Endothelial cell of umbilical vein (primary cell): ENCODE results near the gene EML2. TPM values are rescaled to one million over a fixed set of nuclear protein-coding genes. Genes with fewer than 3 reads are reported as not detected.

Experiments
- BruUV-seq: library from RNA; stranded (reverse); fragments of 400-500 nt; replicated peaks from 2 replicates; lab custom pipeline; 2021; lab: Mats Ljungman, UMichigan
- CTCF ChIA-PET: fragments of 300-600, 350-600 bp; sonication (Branson Sonifier 250); formaldehyde crosslinking; loops from one replicate; lab custom pipeline; 2021; ENCODE audit warnings: antibody characterized with exemption, inconsistent platforms; lab: Charles Lee
- POLR2A ChIA-PET: fragments of 300-600, 350-600 bp; sonication (Branson Sonifier 250); formaldehyde crosslinking; loops from one replicate; lab custom pipeline; 2021; ENCODE audit warnings: antibody characterized with exemption, inconsistent platforms; lab: Charles Lee
- DNase-seq: peaks from one replicate; pipeline ENCODE4 v3.0.0-alpha.2; 2011; ENCODE audit warnings: low read depth, low spot score
- FAIRE-seq: peaks from 2 replicates; lab custom pipeline; 2011; peaks lifted over from hg19 to GRCh38; lab: Jason Lieb, UNC
- H2AFZ ChIP-seq: 2 replicates; pipeline ENCODE4 v1.6.0; 2012; ENCODE audit warnings: low read depth, low read length, control low read depth, inconsistent platforms
- H3K27ac ChIP-seq: 2 replicates; pipeline ENCODE4 v1.5.1; 2011; ENCODE audit warnings: low read depth, mild to moderate bottlenecking, control low read depth, low read length, moderate library complexity; ENCODE audit not compliant: insufficient read depth
- H3K27me3 ChIP-seq, 2 experiments: 2 replicates each; pipeline versions ENCODE4 v1.6.0 to v1.6.1; 2011; ENCODE audit warnings: low read length in 2 of 2, mixed read lengths in 1 of 2; ENCODE audit not compliant: control insufficient read depth in 2 of 2, insufficient read depth in 2 of 2
- H3K36me3 ChIP-seq, 2 experiments: 2 replicates in 1 of 2; 3 replicates in 1 of 2; pipeline ENCODE4 v1.5.1; 2011; ENCODE audit warnings: low read length in 2 of 2, mild to moderate bottlenecking in 1 of 2, moderate library complexity in 1 of 2; ENCODE audit not compliant: control insufficient read depth in 2 of 2, insufficient read depth in 2 of 2; ENCODE audit errors: extremely low read depth in 1 of 2
- H3K4me1 ChIP-seq: 3 replicates; pipeline ENCODE4 v1.5.1; 2011; ENCODE audit warnings: mild to moderate bottlenecking, low read length; ENCODE audit not compliant: control insufficient read depth, insufficient read depth; ENCODE audit errors: extremely low read depth
- H3K4me2 ChIP-seq: 2 replicates; pipeline ENCODE4 v1.6.1; 2011; ENCODE audit warnings: low read length, control low read depth, mixed read lengths; ENCODE audit not compliant: insufficient read depth
- H3K4me3 ChIP-seq, 3 experiments: fragments of 200-600 bp in 1 of 3; sonication (generic), shearing (Covaris generic) in 1 of 3; replicated peaks in 1 of 3; 2 replicates each; pipeline ENCODE4 v1.5.1; 2011 to 2016; ENCODE audit warnings: control low read depth in 3 of 3, low read length in 3 of 3, mild to moderate bottlenecking in 2 of 3, inconsistent platforms in 1 of 3, low read depth in 1 of 3, moderate library complexity in 1 of 3; ENCODE audit not compliant: insufficient read depth in 1 of 3
- H3K79me2 ChIP-seq: 2 replicates; pipeline ENCODE4 v1.6.0; 2012; ENCODE audit warnings: low read length, inconsistent platforms; ENCODE audit not compliant: control insufficient read depth, insufficient read depth
- H3K9ac ChIP-seq: replicated peaks from 2 replicates; pipeline ENCODE3; 2011; ENCODE audit warnings: low read length, control low read depth; ENCODE audit not compliant: insufficient read depth; ENCODE audit errors: extremely low read depth
- H3K9me1 ChIP-seq: replicated peaks from 3 replicates; pipeline ENCODE4 v1.6.0; 2011; ENCODE audit warnings: mild to moderate bottlenecking, low read length; ENCODE audit not compliant: control insufficient read depth, insufficient read depth; ENCODE audit errors: extremely low read depth
- H3K9me3 ChIP-seq: replicated peaks from 2 replicates; pipeline ENCODE4 v1.5.1; 2012; ENCODE audit warnings: low read length, inconsistent platforms; ENCODE audit not compliant: control insufficient read depth, insufficient read depth
- H4K20me1 ChIP-seq: replicated peaks from 2 replicates; pipeline ENCODE3; 2011; ENCODE audit warnings: mild to moderate bottlenecking, low read length; ENCODE audit not compliant: control insufficient read depth, insufficient read depth; ENCODE audit errors: extremely low read depth
- EZH2 ChIP-seq: IDR thresholded peaks from 2 replicates; pipeline ENCODE4 v1.6.1; 2012; ENCODE audit warnings: borderline replicate concordance, low read depth, mild to moderate bottlenecking, moderate library complexity, low read length, inconsistent platforms; ENCODE audit not compliant: severe bottlenecking
- FOS ChIP-seq: IDR thresholded peaks from 2 replicates; pipeline ENCODE4 v1.6.1; 2011; ENCODE audit warnings: mild to moderate bottlenecking, low read length, moderate library complexity, borderline replicate concordance; ENCODE audit not compliant: insufficient read depth
- GATA2 ChIP-seq: IDR thresholded peaks from 2 replicates; pipeline ENCODE4 v1.7.0; 2011; ENCODE audit warnings: low read depth, mild to moderate bottlenecking, moderate library complexity, mixed read lengths, low read length; ENCODE audit not compliant: insufficient read length, insufficient read depth
- JUN ChIP-seq: IDR thresholded peaks from 2 replicates; pipeline ENCODE4 v1.6.1; 2011; ENCODE audit warnings: borderline replicate concordance, low read depth; ENCODE audit not compliant: insufficient read length, insufficient read depth
- MAX ChIP-seq: IDR thresholded peaks from 2 replicates; pipeline ENCODE4 v1.6.1; 2011; ENCODE audit not compliant: insufficient read depth, insufficient read length
- MYC ChIP-seq: IDR thresholded peaks from one replicate; pipeline ENCODE4 v1.6.1; 2011; ENCODE audit warnings: mild to moderate bottlenecking, low read depth, low read length
- POLR2A ChIP-seq: IDR thresholded peaks from 2 replicates; pipeline ENCODE4 v1.6.1; 2012; ENCODE audit warnings: low read depth, mild to moderate bottlenecking, control low read depth, low read length
- POLR2AphosphoS5 ChIP-seq: IDR thresholded peaks from 2 replicates; pipeline ENCODE4 v1.6.1; 2012; ENCODE audit warnings: low read depth, mild to moderate bottlenecking, control low read depth, low read length, moderate library complexity; ENCODE audit not compliant: insufficient read depth
- dilution Hi-C: fragments of 300-500 bp; cut with MboI; formaldehyde crosslinking; loops from one replicate; pipeline ENCODE4 v1.15.0; 2019; ENCODE audit warnings: low sequenced_read_pairs; ENCODE audit not compliant: extremely low pct_ligation_motif_present
- intact Hi-C: fragments of 100-400 bp; cut with micrococcal nuclease; formaldehyde crosslinking; loops from one replicate; pipeline ENCODE4 v1.10.0; 2022
- polyA plus RNA-seq, 4 experiments: library from polyadenylated mRNA; depleted of rRNA in 3 of 4; stranded (reverse) in 3 of 4; unstranded in 1 of 4; fragments of >200 nt; gene quantifications; 2 replicates each; pipeline versions ENCODE4 v1.2.1 to v1.2.3, GENCODE V29; 2011 to 2012; ENCODE audit warnings: missing spikeins in 1 of 4
- total RNA-seq: library from RNA; stranded (reverse); gene quantifications from 2 replicates; pipeline ENCODE4 v1.2.3, GENCODE V29; 2021
- TF ChIP-seq, protein P1 (sequence below), 2 donors: IDR thresholded peaks; 1 replicate in 1 of 2; 2 replicates in 1 of 2; pipeline ENCODE4 v1.5.1; 2011; ENCODE audit warnings: low read length in 2 of 2, mild to moderate bottlenecking in 2 of 2, moderate library complexity in 2 of 2, control low read depth in 1 of 2, inconsistent platforms in 1 of 2, low read depth in 1 of 2; ENCODE audit not compliant: insufficient read depth in 1 of 2; ENCODE audit errors: extremely low read depth in 1 of 2

EML2 gene
- total and polyA plus RNA-seq, 2 donors (not counting 3 experiments of a cell fraction or from before 2014, with no cell fraction given), result 23.3 to 28.9 TPM

DNA sequence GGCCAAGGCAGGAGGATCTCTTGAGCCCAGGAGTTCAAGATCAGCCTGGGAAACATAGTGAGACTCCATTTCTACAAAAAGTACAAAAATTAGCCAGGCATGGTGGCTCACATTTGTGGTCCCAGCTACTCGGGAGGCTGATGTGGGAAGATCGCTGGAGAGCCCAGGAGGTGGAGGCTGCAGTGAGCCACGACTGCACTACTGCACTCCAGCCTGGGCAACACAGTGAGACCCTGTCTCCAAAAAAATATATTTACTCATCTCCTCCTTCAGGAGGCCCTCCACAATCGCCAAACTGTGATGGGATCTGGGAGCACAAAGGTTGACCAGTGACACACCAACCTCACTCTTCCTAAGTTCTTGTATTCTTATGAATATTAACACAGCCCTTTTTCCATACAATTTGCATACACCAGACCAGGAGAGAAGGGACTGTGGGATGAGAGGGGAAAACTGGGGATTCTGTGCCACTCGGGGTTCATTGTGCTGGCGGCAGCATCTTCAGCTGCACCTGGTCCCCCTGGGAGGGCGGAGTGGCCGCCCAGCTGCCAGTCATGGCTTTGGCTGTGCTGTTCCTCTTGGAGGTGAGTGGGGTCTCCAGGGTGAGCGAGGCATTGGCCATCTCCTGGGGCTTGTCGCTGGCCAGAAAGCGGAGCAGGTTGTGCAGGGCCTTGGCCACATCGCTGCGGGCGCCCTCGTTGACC lies 48.7 kb downstream of the EML2 start:
- Histone ChIP-seq H3K4me3 (no peak overlapping the region), H3K36me3 (peaks cover 2 to 3% of the 10 kb centered on the region in 2 experiments), H3K9me1 (no peaks in the 10 kb centered on the region), H3K9me3 (no peaks in the 10 kb centered on the region), H3K27ac (no peak overlapping the region), H2AFZ (no peak overlapping the region), H3K27me3 (no peaks in the 10 kb centered on the region), H3K79me2 (peaks cover 31% of the 10 kb centered on the region), H3K4me1 (peaks cover 19% of the 10 kb centered on the region), H4K20me1 (no peaks in the 10 kb centered on the region), H3K4me2 (no peak overlapping the region), H3K9ac (no peak overlapping the region)
- no peak for TF ChIP-seq JUN
- no peak for TF ChIP-seq GATA2
- no peak for TF ChIP-seq POLR2AphosphoS5
- TF ChIP-seq POLR2A, result no peak
- TF ChIP-seq EZH2, result no peak
- TF ChIP-seq, protein P1, sequence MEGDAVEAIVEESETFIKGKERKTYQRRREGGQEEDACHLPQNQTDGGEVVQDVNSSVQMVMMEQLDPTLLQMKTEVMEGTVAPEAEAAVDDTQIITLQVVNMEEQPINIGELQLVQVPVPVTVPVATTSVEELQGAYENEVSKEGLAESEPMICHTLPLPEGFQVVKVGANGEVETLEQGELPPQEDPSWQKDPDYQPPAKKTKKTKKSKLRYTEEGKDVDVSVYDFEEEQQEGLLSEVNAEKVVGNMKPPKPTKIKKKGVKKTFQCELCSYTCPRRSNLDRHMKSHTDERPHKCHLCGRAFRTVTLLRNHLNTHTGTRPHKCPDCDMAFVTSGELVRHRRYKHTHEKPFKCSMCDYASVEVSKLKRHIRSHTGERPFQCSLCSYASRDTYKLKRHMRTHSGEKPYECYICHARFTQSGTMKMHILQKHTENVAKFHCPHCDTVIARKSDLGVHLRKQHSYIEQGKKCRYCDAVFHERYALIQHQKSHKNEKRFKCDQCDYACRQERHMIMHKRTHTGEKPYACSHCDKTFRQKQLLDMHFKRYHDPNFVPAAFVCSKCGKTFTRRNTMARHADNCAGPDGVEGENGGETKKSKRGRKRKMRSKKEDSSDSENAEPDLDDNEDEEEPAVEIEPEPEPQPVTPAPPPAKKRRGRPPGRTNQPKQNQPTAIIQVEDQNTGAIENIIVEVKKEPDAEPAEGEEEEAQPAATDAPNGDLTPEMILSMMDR (IDR thresholded peaks at IDR 0.05; ENCODE audit: extremely low read depth in 1 of 2, insufficient read depth in 1 of 2, low read depth in 1 of 2, low read length in 2 of 2), result no peak
- no peak for TF ChIP-seq FOS
- TF ChIP-seq MYC, result no peak
- no peak for TF ChIP-seq MAX
- ChIA-PET CTCF (interaction anchor here (0.5 to 2.3 kb wide), 6 partner anchors 9 to 118 kb away, joined by 3 to 41 read pairs (median 4); partner anchors contain the start of gene QPCTL), POLR2A (no interaction called here)
- intact Hi-C loops (loop anchor here (5.0 kb wide), 1 partner anchor 102 kb away; the partner anchor contains the start of genes QPCTL and SNRPD2), dilution Hi-C loops (no loop called here)
- no peak for FAIRE-seq
- DNase-seq, result no peak
- BruUV-seq, result no TSS peak
